ENCODE results near the gene AMZ2.
A peak's percentile ranks its signal among the peaks of the same experiment; 100 is the strongest.

AMZ2 gene

DNA sequence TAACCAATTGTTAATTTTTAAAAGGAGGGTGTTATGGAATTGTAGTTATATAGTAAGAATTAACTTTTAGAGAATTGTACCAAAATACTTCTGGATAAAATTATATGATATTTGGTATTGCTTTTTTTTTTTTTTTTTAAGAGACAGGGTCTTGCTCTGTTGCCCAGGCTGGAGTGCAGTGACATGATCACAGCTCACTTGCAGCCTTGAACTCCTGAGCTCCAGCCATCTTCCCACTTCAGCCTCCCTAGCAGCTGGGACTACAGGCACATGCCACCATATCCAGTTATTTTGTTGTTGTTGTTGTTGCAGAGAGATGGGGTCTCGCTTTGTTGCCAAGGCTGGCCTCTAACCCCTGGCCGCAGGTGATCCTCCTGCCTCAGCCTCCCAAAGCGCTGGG is 52.0 kb downstream of the AMZ2 start:
- TF ChIP-seq, protein P1, sequence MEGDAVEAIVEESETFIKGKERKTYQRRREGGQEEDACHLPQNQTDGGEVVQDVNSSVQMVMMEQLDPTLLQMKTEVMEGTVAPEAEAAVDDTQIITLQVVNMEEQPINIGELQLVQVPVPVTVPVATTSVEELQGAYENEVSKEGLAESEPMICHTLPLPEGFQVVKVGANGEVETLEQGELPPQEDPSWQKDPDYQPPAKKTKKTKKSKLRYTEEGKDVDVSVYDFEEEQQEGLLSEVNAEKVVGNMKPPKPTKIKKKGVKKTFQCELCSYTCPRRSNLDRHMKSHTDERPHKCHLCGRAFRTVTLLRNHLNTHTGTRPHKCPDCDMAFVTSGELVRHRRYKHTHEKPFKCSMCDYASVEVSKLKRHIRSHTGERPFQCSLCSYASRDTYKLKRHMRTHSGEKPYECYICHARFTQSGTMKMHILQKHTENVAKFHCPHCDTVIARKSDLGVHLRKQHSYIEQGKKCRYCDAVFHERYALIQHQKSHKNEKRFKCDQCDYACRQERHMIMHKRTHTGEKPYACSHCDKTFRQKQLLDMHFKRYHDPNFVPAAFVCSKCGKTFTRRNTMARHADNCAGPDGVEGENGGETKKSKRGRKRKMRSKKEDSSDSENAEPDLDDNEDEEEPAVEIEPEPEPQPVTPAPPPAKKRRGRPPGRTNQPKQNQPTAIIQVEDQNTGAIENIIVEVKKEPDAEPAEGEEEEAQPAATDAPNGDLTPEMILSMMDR (IDR thresholded peaks at IDR 0.05; ENCODE audit: low read depth, low read length, missing control alignments): no peak
- Histone ChIP-seq H3K4me3 (ENCODE audit: low read depth, low read length) (no peak overlapping the region), H3K27ac (no peak overlapping the region), H3K36me3 (replicated peaks) (no peaks in the 10 kb centered on the region), H3K27me3 (replicated peaks) (no peaks in the 10 kb centered on the region)
- no peak for DNase-seq
- in situ Hi-C loops (cut with HindIII; ENCODE audit: low pct_ligation_motif_present, low sequenced_read_pairs): no loop called here

DNA sequence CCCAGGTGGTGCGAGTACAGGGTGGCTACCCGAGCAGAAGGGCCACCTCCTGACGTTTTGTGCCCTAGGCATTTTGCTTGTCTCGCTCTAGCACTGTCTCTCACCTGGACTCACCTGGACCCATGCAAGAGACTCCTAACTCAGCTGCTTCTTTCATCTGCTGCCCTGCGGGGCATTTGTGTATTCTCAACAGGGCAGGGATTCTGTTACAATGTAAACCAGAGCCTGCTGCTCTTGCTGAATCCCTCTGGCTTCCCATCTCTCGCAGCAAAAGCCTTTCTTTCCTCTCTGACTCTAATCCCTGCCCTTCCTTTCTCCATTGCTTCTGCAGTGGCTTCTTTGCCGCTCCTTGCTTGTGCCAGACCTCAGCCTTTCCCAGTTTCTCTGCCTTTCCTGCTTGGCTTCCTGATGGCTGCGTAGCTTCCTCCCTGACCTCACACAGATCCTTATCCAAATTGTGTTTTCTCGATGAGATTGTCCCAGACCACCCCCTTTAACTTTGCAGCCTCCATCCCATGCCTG is 53.7 kb downstream of the AMZ2 start:
- DNase-seq: no peak
- H3K36me3 ChIP-seq (replicated peaks): no peaks in the 10 kb centered on the region
- TF ChIP-seq, protein P1 (IDR thresholded peaks at IDR 0.05; ENCODE audit: low read depth, low read length, missing control alignments): no peak
- H3K27me3 ChIP-seq (replicated peaks): no peaks in the 10 kb centered on the region
- in situ Hi-C loops (cut with HindIII; ENCODE audit: low pct_ligation_motif_present, low sequenced_read_pairs): no loop called here
- no peak overlapping the region for H3K4me3 ChIP-seq (ENCODE audit: low read depth, low read length)
- H3K27ac ChIP-seq: no peak overlapping the region

DNA sequence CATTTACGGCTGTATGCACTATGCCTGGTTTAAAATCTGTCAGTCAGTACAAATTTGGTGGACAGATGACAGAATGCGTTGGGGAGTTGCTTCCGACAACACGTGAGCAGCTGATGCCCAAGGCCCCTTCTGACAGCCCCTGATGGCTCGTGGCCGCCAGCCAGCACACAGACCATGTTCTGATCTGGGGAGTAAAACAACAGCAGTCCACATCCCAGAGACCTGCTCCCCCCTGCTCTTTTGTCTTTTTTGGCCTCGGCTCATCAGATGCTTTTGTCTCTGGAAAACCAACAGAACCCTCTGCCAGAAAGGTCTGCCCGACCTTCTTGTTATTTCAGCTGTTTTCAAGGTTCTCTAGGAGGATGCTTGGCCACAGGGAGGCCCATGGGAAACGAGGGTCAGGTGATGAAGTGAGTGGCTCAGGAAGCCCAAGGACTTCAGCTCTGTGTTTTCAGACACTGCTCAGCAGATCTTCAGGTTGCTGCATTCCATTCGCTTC is 54.3 kb downstream of the AMZ2 start:
- TF ChIP-seq, protein P1 (IDR thresholded peaks at IDR 0.05; ENCODE audit: low read depth, low read length, missing control alignments): no peak
- DNase-seq: peak; percentile 40
- Histone ChIP-seq H3K27ac (no peak overlapping the region), H3K36me3 (replicated peaks) (no peaks in the 10 kb centered on the region), H3K4me3 (ENCODE audit: low read depth, low read length) (no peak overlapping the region), H3K27me3 (replicated peaks) (no peaks in the 10 kb centered on the region)
- in situ Hi-C loops (cut with HindIII; ENCODE audit: low pct_ligation_motif_present, low sequenced_read_pairs): no loop called here

DNA sequence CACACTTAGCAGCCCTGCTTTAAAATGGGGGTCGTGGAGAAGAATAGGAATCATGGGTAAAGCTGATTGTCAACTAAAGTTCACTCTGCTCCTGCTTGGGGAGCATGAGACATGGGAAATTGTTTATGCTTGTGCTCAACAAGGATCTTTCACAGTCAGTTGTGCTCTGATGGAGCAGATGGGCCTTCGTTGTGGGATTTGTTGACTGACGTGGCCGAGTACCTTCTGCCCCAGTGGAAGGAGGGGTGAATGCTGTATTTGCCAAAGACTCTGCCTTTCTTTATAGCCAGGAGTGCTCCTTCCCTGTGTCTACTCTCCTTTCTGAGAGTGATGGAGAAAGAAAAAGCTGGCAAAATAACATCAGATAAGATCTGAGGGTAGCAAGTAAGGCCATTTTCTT is 54.8 kb downstream of the AMZ2 start:
- DNase-seq: no peak
- no peak overlapping the region for H3K4me3 ChIP-seq (ENCODE audit: low read depth, low read length)
- H3K27ac ChIP-seq: no peak overlapping the region
- TF ChIP-seq, protein P1 (IDR thresholded peaks at IDR 0.05; ENCODE audit: low read depth, low read length, missing control alignments): no peak
- in situ Hi-C loops (cut with HindIII; ENCODE audit: low pct_ligation_motif_present, low sequenced_read_pairs): no loop called here
- H3K36me3 ChIP-seq (replicated peaks): no peaks in the 10 kb centered on the region
- H3K27me3 ChIP-seq (replicated peaks): no peaks in the 10 kb centered on the region

DNA sequence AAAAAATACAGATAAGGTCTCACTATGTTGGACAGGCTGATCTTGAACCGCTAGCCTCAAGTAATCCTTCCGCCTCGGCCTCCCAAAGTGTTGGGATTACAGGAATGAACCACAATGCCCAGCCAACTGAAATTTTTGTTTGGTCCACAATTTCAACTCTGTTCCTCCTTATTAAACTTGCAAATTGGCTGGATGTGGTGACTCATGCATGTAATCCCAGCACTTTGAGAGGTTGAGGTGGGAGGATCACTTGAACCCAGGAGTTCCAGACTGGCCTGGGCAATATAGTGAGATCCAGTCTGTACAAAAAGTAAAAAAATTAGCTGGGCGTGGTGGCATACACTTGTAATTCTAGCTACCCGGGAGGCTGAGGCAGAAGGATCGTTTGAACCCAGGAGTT is 56.9 kb downstream of the AMZ2 start:
- no peak overlapping the region for H3K27ac ChIP-seq
- H3K27me3 ChIP-seq (replicated peaks): no peaks in the 10 kb centered on the region
- in situ Hi-C loops (cut with HindIII; ENCODE audit: low pct_ligation_motif_present, low sequenced_read_pairs): no loop called here
- no peak overlapping the region for H3K4me3 ChIP-seq (ENCODE audit: low read depth, low read length)
- no peak for DNase-seq
- H3K36me3 ChIP-seq (replicated peaks): no peaks in the 10 kb centered on the region
- TF ChIP-seq, protein P1 (IDR thresholded peaks at IDR 0.05; ENCODE audit: low read depth, low read length, missing control alignments): no peak

DNA sequence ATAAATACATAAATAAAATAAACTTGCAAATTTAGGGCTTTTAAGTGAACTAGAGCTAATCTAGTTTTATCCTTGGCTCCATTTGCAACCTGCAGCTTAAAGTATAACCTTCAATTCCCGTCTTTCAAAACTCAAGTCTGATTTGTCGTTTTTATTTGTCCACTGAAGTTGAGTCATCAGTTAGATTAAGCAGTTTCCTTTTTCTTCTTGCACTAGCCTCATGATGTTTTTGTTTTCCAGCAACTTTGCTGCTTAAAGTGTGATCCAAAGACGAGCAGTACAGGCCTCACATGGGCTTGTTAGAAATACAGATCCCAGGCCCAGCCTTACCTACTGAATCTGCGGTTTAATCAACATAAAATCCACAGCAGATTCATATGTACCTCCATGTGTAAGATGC is 57.3 kb downstream of the AMZ2 start:
- TF ChIP-seq, protein P1 (IDR thresholded peaks at IDR 0.05; ENCODE audit: low read depth, low read length, missing control alignments): no peak
- no peaks in the 10 kb centered on the region for H3K36me3 ChIP-seq (replicated peaks)
- no peaks in the 10 kb centered on the region for H3K27me3 ChIP-seq (replicated peaks)
- H3K4me3 ChIP-seq (ENCODE audit: low read depth, low read length): no peak overlapping the region
- no peak overlapping the region for H3K27ac ChIP-seq
- no peak for DNase-seq
- in situ Hi-C loops (cut with HindIII; ENCODE audit: low pct_ligation_motif_present, low sequenced_read_pairs): no loop called here

Measured in brain microvascular endothelial cell (primary cell).